HUES6 (cell line): ENCODE results near the gene ZNF557.

Experiments used
- H3K27ac ChIP-seq: 2 replicates; pipeline ENCODE4 v1.7.0; 2013; ENCODE audit warnings: low read depth, mild to moderate bottlenecking, low read length, inconsistent platforms
- H3K27me3 ChIP-seq: 2 replicates; pipeline ENCODE4 v1.6.1; 2013; ENCODE audit warnings: low read length; ENCODE audit not compliant: control insufficient read depth, insufficient read depth
- H3K36me3 ChIP-seq: 2 replicates; pipeline ENCODE4 v1.6.1; 2013; ENCODE audit warnings: low read length; ENCODE audit not compliant: control insufficient read depth, insufficient read depth
- H3K4me1 ChIP-seq: 2 replicates; pipeline ENCODE4 v1.6.1; 2013; ENCODE audit warnings: low read length; ENCODE audit not compliant: control insufficient read depth, insufficient read depth
- H3K4me3 ChIP-seq: 2 replicates; pipeline ENCODE4 v1.5.1; 2013; ENCODE audit warnings: low read depth, low read length
- H3K9ac ChIP-seq: one replicate; pipeline ENCODE4 v1.6.1; 2013; ENCODE audit warnings: mild to moderate bottlenecking, low read length
- H3K9me3 ChIP-seq: 2 replicates; pipeline ENCODE4 v1.6.1; 2013; ENCODE audit warnings: low read depth, low read length; ENCODE audit not compliant: control insufficient read depth, insufficient read depth

Gene ZNF557

DNA sequence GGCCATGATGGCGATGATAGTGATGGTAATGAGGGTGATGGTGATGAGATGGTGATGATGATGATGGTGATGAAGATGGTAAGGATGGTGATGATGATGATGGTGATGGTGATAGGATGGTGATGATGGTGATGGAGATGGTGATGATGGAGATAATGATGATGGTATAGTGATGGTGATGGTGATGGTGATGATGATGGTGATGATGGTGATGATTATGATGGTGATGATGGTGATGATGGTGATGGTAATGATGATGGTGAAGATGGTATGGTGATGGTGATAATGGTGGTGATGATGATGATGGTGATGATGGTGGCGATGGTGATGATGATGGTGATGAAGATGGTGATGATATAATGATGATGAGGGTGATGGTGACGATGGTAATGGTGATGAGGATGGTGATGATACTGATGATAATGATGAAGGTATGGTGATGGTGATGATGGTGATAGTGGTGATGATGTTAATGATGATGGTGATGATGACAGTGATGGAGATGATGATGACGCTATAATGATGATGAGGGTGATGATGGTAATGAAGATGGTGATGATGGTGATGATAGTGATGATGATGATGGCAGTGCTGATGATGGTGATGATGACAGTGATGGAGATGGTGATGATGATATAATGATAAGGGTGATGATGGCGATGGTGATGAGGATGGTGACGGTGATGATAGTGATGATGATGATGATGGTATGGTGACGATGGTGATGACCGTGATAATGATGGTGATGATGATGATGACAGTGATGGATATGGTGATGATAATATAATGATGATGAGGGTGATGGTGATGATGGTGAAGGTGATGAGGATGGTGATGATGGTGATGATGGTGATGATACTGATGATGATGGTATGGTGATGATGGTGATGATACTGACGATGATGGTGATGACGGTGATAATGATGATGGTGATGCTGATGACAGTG, 37.5 kb downstream of the ZNF557 start:
- no peak overlapping the region for H3K9ac ChIP-seq
- no peak overlapping the region for H3K27ac ChIP-seq
- H3K4me1 ChIP-seq, result 0 out of 2 replicates have a peak, but pooled peaks cover 5% of the 10 kb centered on the region
- H3K4me3 ChIP-seq, result no peak overlapping the region
- no peaks in the 10 kb centered on the region for H3K27me3 ChIP-seq
- no peaks in the 10 kb centered on the region for H3K36me3 ChIP-seq
- H3K9me3 ChIP-seq, result peaks cover 21% of the 10 kb centered on the region

DNA sequence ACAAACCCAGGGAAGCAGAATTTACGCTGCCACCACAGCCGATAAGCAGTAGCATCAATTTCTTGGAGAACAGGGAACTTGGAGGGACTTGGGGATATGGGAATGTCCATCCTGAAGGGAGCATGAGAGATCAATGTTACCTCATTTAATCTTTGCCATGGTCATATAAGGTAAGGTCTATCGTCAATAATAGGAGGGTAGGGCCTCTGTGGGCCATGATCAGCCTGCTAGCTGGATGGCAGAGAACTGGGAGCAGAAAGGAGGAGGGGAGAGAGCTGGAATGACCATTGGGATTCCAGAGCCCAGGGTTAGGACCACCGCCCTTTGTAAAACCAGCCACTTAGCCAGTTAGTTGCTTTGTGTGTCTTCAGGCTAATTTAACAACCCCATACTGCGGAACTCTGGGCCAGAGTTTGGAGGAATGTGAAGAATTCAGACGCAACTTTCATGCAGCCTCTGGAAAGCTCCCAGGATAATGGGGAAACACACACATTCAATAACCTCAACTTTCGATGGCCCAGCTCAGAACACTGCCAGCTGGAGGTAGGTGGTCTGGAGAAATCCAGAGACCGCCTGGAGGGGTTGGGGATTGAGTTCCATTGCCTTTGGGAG, 40.3 kb downstream of the ZNF557 start:
- 0 out of 2 replicates have a peak, but pooled peaks cover 5% of the 10 kb centered on the region for H3K4me1 ChIP-seq
- 0 out of 2 replicates have a peak, but pooled peaks cover 3% of the 10 kb centered on the region for H3K36me3 ChIP-seq
- 0 out of 2 replicates have a peak overlapping the region, but pooled peaks have one; percentile 8 for H3K27ac ChIP-seq
- H3K9ac ChIP-seq, result no peak overlapping the region
- H3K4me3 ChIP-seq, result no peak overlapping the region
- no peaks in the 10 kb centered on the region for H3K27me3 ChIP-seq
- peaks cover 26% of the 10 kb centered on the region for H3K9me3 ChIP-seq

DNA sequence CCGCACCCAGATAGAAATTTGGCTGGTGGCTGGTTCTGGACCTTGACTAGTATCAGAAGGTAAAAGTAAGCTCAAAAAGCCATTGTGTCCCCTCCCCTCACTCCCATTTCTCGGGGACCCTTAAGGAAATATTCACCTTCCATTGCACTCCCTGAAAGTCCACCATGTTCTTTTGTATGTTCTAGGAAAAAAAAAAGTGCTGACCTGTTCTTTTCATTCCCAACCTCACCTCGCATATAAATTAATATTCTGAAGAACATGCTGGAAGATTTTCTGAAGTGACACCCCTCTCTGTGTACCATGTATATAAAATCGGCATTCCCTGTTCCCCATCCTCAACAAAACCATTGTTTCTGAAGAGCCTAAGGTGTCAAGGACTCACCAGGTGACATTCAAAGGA, 43.2 kb downstream of the ZNF557 start:
- no peaks in the 10 kb centered on the region for H3K27me3 ChIP-seq
- 0 out of 2 replicates have a peak, but pooled peaks cover 5% of the 10 kb centered on the region for H3K4me1 ChIP-seq
- H3K27ac ChIP-seq, result no peak overlapping the region
- H3K9me3 ChIP-seq, result peaks cover 14% of the 10 kb centered on the region
- no peak overlapping the region for H3K4me3 ChIP-seq
- H3K9ac ChIP-seq, result no peak overlapping the region
- peaks cover 15% of the 10 kb centered on the region; the same call in 1 of the 2 replicates for H3K36me3 ChIP-seq

DNA sequence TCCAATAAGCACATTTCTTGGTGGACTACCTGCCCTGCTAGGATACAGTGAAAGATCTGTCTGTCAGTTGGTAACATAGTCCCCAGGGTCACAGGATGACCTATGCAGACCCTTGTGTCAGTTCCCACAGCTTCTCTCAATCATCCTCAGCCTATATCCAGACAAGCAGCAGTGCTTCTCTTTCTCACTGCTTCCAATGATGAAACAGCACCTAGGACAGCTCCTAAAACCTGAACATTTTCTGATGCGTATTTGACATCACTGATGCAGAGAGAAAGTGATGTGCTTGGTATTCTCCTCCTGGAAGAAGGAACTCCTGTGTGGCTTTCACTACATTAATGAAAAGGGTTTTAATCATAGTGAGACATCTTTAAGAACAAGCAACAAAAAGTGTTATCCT, 43.7 kb downstream of the ZNF557 start:
- H3K27ac ChIP-seq, result no peak overlapping the region
- peaks cover 15% of the 10 kb centered on the region; the same call in 1 of the 2 replicates for H3K36me3 ChIP-seq
- no peaks in the 10 kb centered on the region for H3K27me3 ChIP-seq
- no peak overlapping the region for H3K4me3 ChIP-seq
- H3K9ac ChIP-seq, result no peak overlapping the region
- 0 out of 2 replicates have a peak, but pooled peaks cover 5% of the 10 kb centered on the region for H3K4me1 ChIP-seq
- peaks cover 9% of the 10 kb centered on the region; the same call in 1 of the 2 replicates for H3K9me3 ChIP-seq

DNA sequence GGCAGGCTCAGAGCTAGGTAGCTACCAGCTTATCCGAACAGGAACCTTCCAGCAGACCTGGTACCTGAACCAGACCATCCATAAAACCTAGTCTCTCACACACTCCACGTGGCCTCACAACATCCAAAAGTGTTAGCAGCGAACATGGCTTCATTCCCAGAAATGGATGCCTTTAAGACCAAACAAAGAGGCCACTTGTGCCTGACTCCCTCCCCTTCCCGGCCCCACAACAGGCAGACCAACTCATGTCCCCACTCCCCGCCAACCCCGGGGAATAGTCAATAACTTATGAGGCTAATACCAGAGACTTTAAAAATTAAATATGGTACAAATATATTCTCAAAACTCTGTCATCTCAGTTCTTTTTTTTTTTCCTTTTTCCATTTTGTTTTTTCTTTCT, 46.2 kb downstream of the ZNF557 start:
- Histone ChIP-seq H3K27ac (no peak overlapping the region), H3K27me3 (no peaks in the 10 kb centered on the region), H3K9ac (no peak overlapping the region), H3K4me3 (no peak overlapping the region), H3K4me1 (no peaks in the 10 kb centered on the region), H3K9me3 (peaks cover 5% of the 10 kb centered on the region; the same call in 1 of the 2 replicates), H3K36me3 (peaks cover 30% of the 10 kb centered on the region)

DNA sequence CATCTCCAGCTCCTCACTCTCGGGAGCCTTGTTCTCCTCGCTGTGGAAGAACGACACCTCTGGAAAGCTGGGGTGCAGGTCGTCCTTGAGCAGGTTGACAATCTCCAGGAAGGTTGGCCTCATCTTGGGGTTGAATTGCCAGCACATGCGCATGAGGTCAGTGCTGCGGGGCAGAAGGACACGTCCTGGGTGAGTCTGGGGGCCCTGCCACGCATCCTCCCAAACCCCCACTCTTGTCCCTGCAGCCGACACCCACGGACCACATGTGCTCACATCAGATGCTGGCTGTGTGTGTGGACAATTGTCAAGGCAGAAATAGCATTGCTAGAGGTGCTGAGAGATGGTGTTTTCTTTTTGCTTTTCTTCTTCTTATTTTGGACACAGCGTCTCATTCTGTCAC, 47.7 kb downstream of the ZNF557 start:
- Histone ChIP-seq H3K36me3 (peaks cover 39% of the 10 kb centered on the region), H3K27me3 (no peaks in the 10 kb centered on the region), H3K27ac (no peak overlapping the region), H3K9me3 (peaks cover 5% of the 10 kb centered on the region; the same call in 1 of the 2 replicates), H3K9ac (no peak overlapping the region), H3K4me1 (no peaks in the 10 kb centered on the region), H3K4me3 (no peak overlapping the region)

DNA sequence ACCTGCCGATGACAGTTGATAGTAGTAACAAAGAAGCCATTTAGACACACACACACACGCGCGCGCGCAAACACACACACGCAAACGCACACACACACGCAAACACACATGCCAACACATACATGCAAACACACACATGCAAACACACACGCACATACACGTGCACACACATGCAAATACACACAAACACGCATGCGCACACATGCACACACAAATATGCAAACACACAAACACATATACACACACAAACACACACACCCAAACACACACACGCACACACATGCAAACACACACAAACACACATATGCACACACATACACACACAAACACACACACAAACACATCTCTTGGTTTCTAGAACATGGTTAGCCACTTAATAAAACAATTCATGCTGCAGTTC, 50.1 kb downstream of the ZNF557 start:
- Histone ChIP-seq H3K4me1 (no peaks in the 10 kb centered on the region), H3K27ac (no peak overlapping the region), H3K9me3 (no peaks in the 10 kb centered on the region), H3K36me3 (peaks cover 39% of the 10 kb centered on the region), H3K4me3 (no peak overlapping the region), H3K27me3 (no peaks in the 10 kb centered on the region), H3K9ac (no peak overlapping the region)

DNA sequence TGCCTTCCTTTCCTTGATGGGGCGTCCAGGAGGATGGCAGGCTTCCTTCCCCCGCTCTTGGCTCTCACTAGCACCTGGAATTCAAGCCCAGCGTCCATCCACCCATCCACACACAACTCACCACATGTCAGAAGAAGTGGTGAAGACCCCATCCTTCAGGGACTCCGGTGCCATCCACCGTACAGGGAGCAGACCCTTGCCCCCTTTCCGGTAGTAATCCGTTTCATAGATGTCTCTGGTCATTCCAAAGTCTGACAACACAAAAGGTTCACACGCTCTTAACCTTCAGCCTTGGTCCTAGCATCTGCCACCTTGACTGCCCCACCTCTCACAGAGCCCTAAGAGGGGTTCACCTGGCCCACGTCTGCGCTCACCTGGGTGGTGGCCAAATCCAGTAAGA, 51.0 kb downstream of the ZNF557 start:
- Histone ChIP-seq H3K9ac (no peak overlapping the region), H3K9me3 (peaks cover 8% of the 10 kb centered on the region), H3K4me3 (no peak overlapping the region), H3K36me3 (peaks cover 43% of the 10 kb centered on the region), H3K4me1 (no peaks in the 10 kb centered on the region), H3K27me3 (no peaks in the 10 kb centered on the region), H3K27ac (no peak overlapping the region)

DNA sequence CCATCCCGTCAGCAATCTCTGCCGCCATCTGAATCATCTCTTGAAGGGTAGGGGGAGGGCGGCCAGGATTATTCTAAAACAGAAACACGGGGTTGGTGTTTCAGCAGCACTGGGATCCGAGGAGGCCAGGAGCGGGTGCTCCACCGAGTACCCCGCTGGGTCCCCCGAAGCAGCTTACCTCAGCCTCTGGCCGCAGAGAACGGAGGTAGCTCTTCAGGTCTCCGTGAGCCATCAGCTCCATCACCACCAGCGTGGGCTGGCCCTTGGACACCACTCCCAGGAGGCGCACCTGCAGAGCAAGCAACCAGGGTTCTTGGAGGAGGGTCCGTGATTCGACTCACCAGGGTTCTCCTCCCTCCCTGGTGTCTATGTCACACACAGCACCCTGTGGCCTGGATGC, 53.2 kb downstream of the ZNF557 start:
- Histone ChIP-seq H3K9ac (no peak overlapping the region), H3K4me3 (no peak overlapping the region), H3K27ac (no peak overlapping the region), H3K36me3 (peaks cover 56% of the 10 kb centered on the region), H3K9me3 (peaks cover 24% of the 10 kb centered on the region), H3K4me1 (no peaks in the 10 kb centered on the region), H3K27me3 (no peaks in the 10 kb centered on the region)

DNA sequence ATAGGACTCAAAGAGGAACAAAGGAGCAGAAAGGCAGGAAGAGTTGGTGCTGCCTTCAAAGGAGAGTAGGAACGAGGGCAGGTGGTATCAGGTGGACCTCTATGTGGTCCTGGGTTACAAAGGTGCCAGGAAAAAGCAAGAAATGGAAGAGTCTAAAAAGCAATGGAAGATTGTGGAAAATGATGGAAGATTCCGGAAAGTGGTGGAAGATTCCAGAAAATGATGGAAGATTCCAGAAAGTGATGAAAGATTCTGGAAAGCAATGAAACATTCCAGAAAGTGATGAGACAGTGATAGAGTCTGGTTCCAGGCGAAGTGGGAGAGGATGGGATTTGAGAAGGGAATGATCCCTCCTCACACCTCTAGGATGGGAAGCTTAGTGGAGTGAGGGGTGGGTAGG, 55.3 kb downstream of the ZNF557 start:
- H3K4me1 ChIP-seq, result no peaks in the 10 kb centered on the region
- no peak overlapping the region for H3K4me3 ChIP-seq
- no peak overlapping the region for H3K27ac ChIP-seq
- H3K27me3 ChIP-seq, result no peaks in the 10 kb centered on the region
- H3K9ac ChIP-seq, result no peak overlapping the region
- peaks cover 24% of the 10 kb centered on the region for H3K9me3 ChIP-seq
- peaks cover 61% of the 10 kb centered on the region for H3K36me3 ChIP-seq

DNA sequence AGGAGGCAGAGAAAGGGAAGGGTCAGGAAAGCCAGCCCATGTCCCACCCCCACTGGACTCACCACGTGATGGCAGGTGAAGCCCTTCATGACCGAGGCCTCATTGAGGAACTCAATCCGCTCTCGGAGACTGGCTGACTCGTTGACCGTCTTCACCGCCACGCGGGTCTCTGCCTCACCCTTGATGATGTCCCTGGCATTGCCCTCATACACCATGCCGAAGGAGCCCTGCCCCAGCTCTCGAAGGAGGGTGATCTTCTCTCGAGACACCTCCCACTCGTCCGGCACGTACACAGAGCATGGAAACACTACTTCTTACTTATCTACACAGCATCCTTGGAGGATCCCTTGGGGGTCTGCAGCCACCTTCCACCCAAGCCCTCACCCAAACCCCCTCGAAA, 55.7 kb downstream of the ZNF557 start:
- Histone ChIP-seq H3K9ac (no peak overlapping the region), H3K27me3 (no peaks in the 10 kb centered on the region), H3K36me3 (peaks cover 64% of the 10 kb centered on the region), H3K9me3 (peaks cover 24% of the 10 kb centered on the region), H3K27ac (no peak overlapping the region), H3K4me1 (no peaks in the 10 kb centered on the region), H3K4me3 (no peak overlapping the region)
